Kidney epithelial cell (primary cell): ENCODE measurements around the gene CASKIN1. TPM values are rescaled to one million over a fixed set of nuclear protein-coding genes. Genes with fewer than 3 reads are reported as not detected.

Experiments
- DNase-seq: peaks from one replicate; pipeline ENCODE4 v3.0.0-alpha.2; 2010; ENCODE audit warnings: low read depth
- H3K27me3 ChIP-seq: 2 replicates; pipeline ENCODE4 v1.6.0; 2011; ENCODE audit warnings: low read length; ENCODE audit not compliant: control insufficient read depth, insufficient read depth
- H3K36me3 ChIP-seq: 2 replicates; pipeline ENCODE4 v1.5.1; 2011; ENCODE audit warnings: low read length; ENCODE audit not compliant: control insufficient read depth, insufficient read depth
- H3K4me3 ChIP-seq: 2 replicates; pipeline ENCODE4 v1.5.1; 2011; ENCODE audit warnings: low read depth, mild to moderate bottlenecking, control low read depth, low read length
- CTCF ChIP-seq: IDR thresholded peaks from 2 replicates; pipeline ENCODE4 v1.5.1; 2011; ENCODE audit warnings: mild to moderate bottlenecking, moderate library complexity, low read length, control low read depth, inconsistent platforms; ENCODE audit not compliant: insufficient read depth, poor library complexity, severe bottlenecking
- total RNA-seq: library from RNA; depleted of rRNA; stranded (reverse); fragments of >200 nt; gene quantifications from 2 replicates; pipeline ENCODE4 v1.2.3, GENCODE V29; 2015

The CASKIN1 gene
- total RNA-seq, 1 donor from 2014 or later: 0.08 TPM

GRCh38 chr16:2194166-2194834 is 2.1 kb downstream of the CASKIN1 start:
- no peak overlapping the region for H3K4me3 ChIP-seq
- peaks cover 41% of the 10 kb centered on the region for H3K27me3 ChIP-seq
- no peak for DNase-seq
- no peaks in the 10 kb centered on the region for H3K36me3 ChIP-seq
- no peak for TF ChIP-seq CTCF

GRCh38 chr16:2191446-2191706 is 5.0 kb downstream of the CASKIN1 start:
- H3K36me3 ChIP-seq: no peaks in the 10 kb centered on the region
- H3K4me3 ChIP-seq: no peak overlapping the region
- no peak for DNase-seq
- TF ChIP-seq CTCF: no peak
- peaks cover 21% of the 10 kb centered on the region for H3K27me3 ChIP-seq

DNA sequence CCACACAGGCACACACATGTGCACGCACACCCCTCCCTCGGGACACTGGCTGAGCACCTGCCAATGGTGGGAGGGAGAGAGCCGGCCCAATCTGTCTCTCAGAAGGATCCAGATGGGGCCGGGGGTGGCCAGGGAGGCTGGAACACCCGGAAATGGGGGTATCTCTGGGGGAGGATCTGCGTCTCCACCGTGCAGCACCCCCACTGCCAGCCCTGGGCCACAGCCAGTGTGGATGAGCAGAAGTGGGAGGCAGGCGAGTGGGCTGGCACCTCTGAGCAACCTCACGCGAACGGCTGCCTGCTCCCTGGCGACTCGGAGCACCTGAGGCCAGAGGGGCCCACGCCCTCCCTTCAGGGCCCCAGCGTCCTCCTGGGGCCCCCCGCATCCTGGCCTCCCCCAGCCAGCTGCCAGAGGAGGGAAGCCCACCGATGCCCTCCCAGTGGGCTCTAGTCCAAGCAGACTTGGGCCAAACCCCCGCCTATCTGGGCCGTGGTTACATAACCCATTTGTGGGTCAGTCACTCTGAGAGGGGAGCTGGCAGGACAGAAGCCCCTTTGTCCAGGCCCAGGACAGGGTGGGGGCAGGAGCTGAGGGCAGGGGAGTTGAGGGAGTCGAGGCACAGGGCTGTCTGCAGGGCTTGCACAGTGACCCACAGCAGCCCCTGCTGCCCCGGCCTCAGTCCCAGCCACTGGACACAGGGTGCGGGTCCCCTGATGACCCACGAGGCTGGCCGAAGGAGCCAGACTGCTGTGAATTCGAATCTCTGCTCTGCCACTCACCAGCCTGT is 5.6 kb downstream of the CASKIN1 start:
- no peak for DNase-seq
- peaks cover 19% of the 10 kb centered on the region for H3K27me3 ChIP-seq
- H3K36me3 ChIP-seq: no peaks in the 10 kb centered on the region
- H3K4me3 ChIP-seq: no peak overlapping the region
- TF ChIP-seq CTCF: no peak

DNA sequence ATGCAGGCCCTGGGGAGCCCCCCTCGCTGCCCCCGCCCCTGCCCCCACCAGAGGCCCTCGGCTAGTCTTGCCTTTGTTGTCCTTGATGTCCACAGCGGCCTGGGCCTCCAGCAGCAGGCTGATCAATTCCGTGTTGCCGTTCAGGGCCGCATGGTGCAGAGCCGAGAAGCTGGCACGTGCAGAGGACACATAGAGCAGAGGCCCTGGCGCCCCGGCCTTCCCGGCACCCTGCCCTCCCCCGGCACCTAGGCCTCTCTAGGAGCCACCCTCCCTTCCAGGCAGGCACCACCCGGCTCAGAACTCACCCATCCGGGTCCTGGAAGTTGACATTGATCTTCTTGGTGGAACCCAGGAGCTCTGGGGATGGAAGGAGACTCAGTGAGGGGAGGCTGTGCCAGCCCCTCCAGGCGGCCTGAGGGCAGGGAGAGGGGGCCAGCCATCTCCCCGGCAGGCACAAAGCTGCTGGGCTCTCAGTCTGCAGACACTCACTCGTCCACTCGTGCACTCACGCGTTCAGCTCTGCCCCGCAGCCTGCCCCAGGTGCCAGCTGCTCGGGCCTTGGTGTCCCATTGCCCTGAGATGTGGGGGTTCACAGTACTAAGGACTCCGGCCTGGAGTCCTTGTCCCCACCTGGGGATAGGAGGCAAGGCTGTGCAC is 6.3 kb downstream of the CASKIN1 start:
- H3K36me3 ChIP-seq: no peaks in the 10 kb centered on the region
- no peak for DNase-seq
- peaks cover 12% of the 10 kb centered on the region for H3K27me3 ChIP-seq
- TF ChIP-seq CTCF: no peak
- H3K4me3 ChIP-seq: no peak overlapping the region

- Histone ChIP-seq H3K4me3 (no peak overlapping the region), H3K27me3 (peaks cover 4% of the 10 kb centered on the region), H3K36me3 (no peaks in the 10 kb centered on the region)
- no peak for DNase-seq
- TF ChIP-seq CTCF: no peak
Observed at GRCh38 chr16:2189252-2189893, 7.0 kb downstream of the CASKIN1 start.
